Measurements from ENCODE around the gene TEX52. TPM values are rescaled to one million over a fixed set of nuclear protein-coding genes. Genes with fewer than 3 reads are reported as not detected.

TEX52 gene
- total RNA-seq, 1 donor from 2014 or later: not detected

Other genes with a start within 250 kb of the TEX52 start
- gene FKBP4, start 62.1 kb downstream of the TEX52 start, total RNA-seq: 54.2 and 87.5 TPM in 2 replicates
- gene ITFG2, start 44.4 kb downstream of the TEX52 start, total RNA-seq: 7.8 and 21.2 TPM in 2 replicates
- gene NRIP2, start 22.0 kb downstream of the TEX52 start, total RNA-seq: not detected in 2 replicates
- 0.60 and 4.9 TPM in 2 replicates for gene FOXM1, start 20.1 kb upstream of the TEX52 start, total RNA-seq
- gene RHNO1, start 20.2 kb upstream of the TEX52 start, total RNA-seq: 18.0 and 22.7 TPM in 2 replicates
- gene TULP3, start 33.9 kb upstream of the TEX52 start, total RNA-seq: 15.5 and 27.1 TPM in 2 replicates
- gene TEAD4, start 102.4 kb upstream of the TEX52 start, total RNA-seq: 9.7 and 15.3 TPM in 2 replicates
- 24.7 and 91.3 TPM in 2 replicates for gene TSPAN9, start 220.3 kb upstream of the TEX52 start, total RNA-seq

Data from renal cortical epithelial cell (primary cell).